Measurements from ENCODE around the gene BMPR1A. TPM values are rescaled to one million over a fixed set of nuclear protein-coding genes. Genes with fewer than 3 reads are reported as not detected.

BMPR1A gene
- total RNA-seq, 1 experiment from 2014 or later, result 42.6 TPM

DNA sequence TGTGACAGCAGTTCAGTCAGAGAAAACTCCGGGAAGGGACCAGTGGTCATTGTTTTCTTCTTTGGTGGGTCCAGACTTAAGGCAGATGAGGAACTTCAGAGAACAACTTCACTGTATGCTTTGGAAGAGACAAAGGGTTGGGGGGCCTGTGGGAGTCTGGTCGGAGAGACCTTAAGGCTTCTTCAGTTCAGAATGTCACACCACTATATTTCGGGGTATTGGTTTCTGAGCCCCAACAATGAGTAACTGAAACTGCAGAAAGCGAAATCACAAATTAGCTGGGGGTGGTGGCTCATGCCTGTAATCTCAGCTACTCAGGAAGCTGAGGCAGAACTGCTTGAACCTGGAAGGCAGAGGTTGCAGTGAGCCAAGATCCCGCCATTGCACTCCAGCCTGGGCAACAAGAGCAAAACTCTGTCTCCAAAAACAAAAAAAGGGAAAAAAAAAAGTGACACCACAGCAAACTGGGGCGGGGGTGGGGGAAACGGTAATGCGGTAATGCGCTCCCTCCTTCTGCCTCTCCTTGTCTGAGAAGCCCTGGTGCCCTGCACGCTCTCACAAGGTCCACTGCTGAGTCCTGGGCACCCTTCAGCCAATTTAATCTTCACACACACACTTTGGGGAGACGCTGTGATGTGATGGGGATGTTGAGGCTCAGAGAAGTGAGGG, 209.7 kb downstream of the BMPR1A start:
- H4K20me1 ChIP-seq (ENCODE audit: insufficient read depth), result no peaks in the 10 kb centered on the region
- BruUV-seq (replicated peaks), result no TSS peak
- H2AFZ ChIP-seq (ENCODE audit: low read depth, low read length, poor library complexity, severe bottlenecking), result no peak overlapping the region
- intact Hi-C loops (cut with micrococcal nuclease), result loop anchor here (1.0 to 2.0 kb wide), 2 partner anchors 27 to 278 kb away; no protein-coding TSS in a partner anchor
- peak overlapping the region; percentile 95 for H3K27ac ChIP-seq (ENCODE audit: low read depth, low read length)
- peaks cover 47 to 82% of the 10 kb centered on the region in 2 experiments for H3K4me1 ChIP-seq (ENCODE audit: control insufficient read depth in 1 of 2, insufficient read depth in 2 of 2, low read length in 2 of 2)
- RAD21 ChIA-PET (ENCODE audit: low non-redundant PET in 1 of 2, low total read pairs in 2 of 2, uncharacterized antibody in 2 of 2, unreplicated experiment in 2 of 2), result interaction anchor here in 1 of 2 experiments (0.7 to 1.0 kb wide), 2 partner anchors 20 to 210 kb away, joined by 5 read pairs; partner anchors contain the start of gene BMPR1A
- 0 out of 4 replicates have a peak, but pooled peaks cover 0 to 5% of the 10 kb centered on the region in 2 experiments for H3K36me3 ChIP-seq (ENCODE audit: control insufficient read depth in 1 of 2, insufficient read depth in 2 of 2, low read length in 2 of 2)
- H3K9ac ChIP-seq (ENCODE audit: low read length), result peak overlapping the region; percentile 98
- ATAC-seq (no peak), DNase-seq (ENCODE audit: low read depth, low spot score) (no peak)
- no peak overlapping the region; a peak in 1 of 4 replicates for H3K4me3 ChIP-seq (replicated peaks in 1 of 2; ENCODE audit: low read depth in 1 of 2, low read length in 2 of 2)
- H3K79me2 ChIP-seq (ENCODE audit: insufficient read depth, low read length), result peaks cover 35% of the 10 kb centered on the region
- peak overlapping the region; percentile 90 for H3K4me2 ChIP-seq (ENCODE audit: low read length)
- TF ChIP-seq POLR2AphosphoS5 (IDR thresholded peaks at IDR 0.05; ENCODE audit: low read depth, low read length), result peak; percentile 1; the same call in 1 of the 2 replicates
- TF ChIP-seq CBX3 (IDR thresholded peaks at IDR 0.05; ENCODE audit: low read depth), result no peak
- CTCF ChIA-PET, result interaction anchor here (0.7 to 1.8 kb wide), 14 partner anchors 8 to 377 kb away, joined by 3 to 10 read pairs (median 4); partner anchors contain the start of gene SNCG
- no peaks in the 10 kb centered on the region for H3K9me2 ChIP-seq (ENCODE audit: insufficient read depth)
- no peaks in the 10 kb centered on the region for H3K27me3 ChIP-seq (ENCODE audit: insufficient read depth, low read length)
- no peaks in the 10 kb centered on the region for H3K9me3 ChIP-seq (ENCODE audit: control insufficient read depth in 1 of 2, insufficient read depth in 1 of 2, low read depth in 1 of 2, low read length in 2 of 2)
- POLR2A ChIA-PET, result interaction anchor here (0.7 to 5.8 kb wide), 6 partner anchors 8 to 137 kb away, joined by 3 to 58 read pairs (median 3); partner anchors contain the start of genes MMRN2 and SNCG

GRCh38 chr10:86967481-86967941, 211.1 kb downstream of the BMPR1A start:
- Histone ChIP-seq H3K36me3 (ENCODE audit: control insufficient read depth in 1 of 2, insufficient read depth in 2 of 2, low read length in 2 of 2) (0 out of 4 replicates have a peak, but pooled peaks cover 0 to 5% of the 10 kb centered on the region in 2 experiments), H3K9ac (ENCODE audit: low read length) (peak overlapping the region; percentile 98), H2AFZ (ENCODE audit: low read depth, low read length, poor library complexity, severe bottlenecking) (no peak overlapping the region), H4K20me1 (ENCODE audit: insufficient read depth) (no peaks in the 10 kb centered on the region), H3K79me2 (ENCODE audit: insufficient read depth, low read length) (peaks cover 35% of the 10 kb centered on the region), H3K4me1 (ENCODE audit: control insufficient read depth in 1 of 2, insufficient read depth in 2 of 2, low read length in 2 of 2) (peaks cover 47 to 82% of the 10 kb centered on the region in 2 experiments), H3K4me2 (ENCODE audit: low read length) (peak overlapping the region; percentile 90), H3K27ac (ENCODE audit: low read depth, low read length) (peak overlapping the region; percentile 95), H3K9me3 (ENCODE audit: control insufficient read depth in 1 of 2, insufficient read depth in 1 of 2, low read depth in 1 of 2, low read length in 2 of 2) (no peaks in the 10 kb centered on the region), H3K27me3 (ENCODE audit: insufficient read depth, low read length) (no peaks in the 10 kb centered on the region), H3K4me3 (replicated peaks in 1 of 2; ENCODE audit: low read depth in 1 of 2, low read length in 2 of 2) (peak overlapping the region; percentile 70 to 79), H3K9me2 (ENCODE audit: insufficient read depth) (no peaks in the 10 kb centered on the region)
- POLR2A ChIA-PET, result interaction anchor here (1.6 to 5.8 kb wide), 3 partner anchors 9 to 126 kb away, joined by 6 to 58 read pairs (median 6); partner anchors contain the start of genes MMRN2 and SNCG
- no TSS peak for BruUV-seq (replicated peaks)
- no peak for DNase-seq (ENCODE audit: low read depth, low spot score)
- ATAC-seq, result no peak
- RAD21 ChIA-PET (ENCODE audit: low non-redundant PET in 1 of 2, low total read pairs in 2 of 2, uncharacterized antibody in 2 of 2, unreplicated experiment in 2 of 2), result interaction anchor here in 1 of 2 experiments (0.6 kb wide), 1 partner anchor 201 kb away, joined by 7 read pairs; no protein-coding TSS in a partner anchor
- CTCF ChIA-PET, result interaction anchor here (0.8 to 4.3 kb wide), 8 partner anchors 8 to 275 kb away, joined by 3 to 36 read pairs (median 4); partner anchors contain the start of gene SNCG
- intact Hi-C loops (cut with micrococcal nuclease), result loop anchor here (2.0 kb wide), 1 partner anchor 29 kb away; no protein-coding TSS in a partner anchor
- TF ChIP-seq JUND (IDR thresholded peaks at IDR 0.05) (no peak), CEBPB (IDR thresholded peaks at IDR 0.05; ENCODE audit: low read depth) (no peak), EZH2phosphoT487 (IDR thresholded peaks at IDR 0.05; ENCODE audit: borderline replicate concordance) (no peak), EZH2 (IDR thresholded peaks at IDR 0.05) (no peak), SRF (IDR thresholded peaks at IDR 0.05; ENCODE audit: low read depth) (no peak), ZBTB33 (IDR thresholded peaks at IDR 0.05; ENCODE audit: extremely low read depth, insufficient replicate concordance, low read length) (no peak), SIN3A (IDR thresholded peaks at IDR 0.05; ENCODE audit: low read depth) (no peak), POLR2A (IDR thresholded peaks at IDR 0.05; ENCODE audit: borderline replicate concordance, extremely low read depth, insufficient read depth, insufficient read length) (no peak)
- TF ChIP-seq, protein P1, sequence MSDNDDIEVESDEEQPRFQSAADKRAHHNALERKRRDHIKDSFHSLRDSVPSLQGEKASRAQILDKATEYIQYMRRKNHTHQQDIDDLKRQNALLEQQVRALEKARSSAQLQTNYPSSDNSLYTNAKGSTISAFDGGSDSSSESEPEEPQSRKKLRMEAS (IDR thresholded peaks at IDR 0.05), result no peak
- TF ChIP-seq, protein P2, sequence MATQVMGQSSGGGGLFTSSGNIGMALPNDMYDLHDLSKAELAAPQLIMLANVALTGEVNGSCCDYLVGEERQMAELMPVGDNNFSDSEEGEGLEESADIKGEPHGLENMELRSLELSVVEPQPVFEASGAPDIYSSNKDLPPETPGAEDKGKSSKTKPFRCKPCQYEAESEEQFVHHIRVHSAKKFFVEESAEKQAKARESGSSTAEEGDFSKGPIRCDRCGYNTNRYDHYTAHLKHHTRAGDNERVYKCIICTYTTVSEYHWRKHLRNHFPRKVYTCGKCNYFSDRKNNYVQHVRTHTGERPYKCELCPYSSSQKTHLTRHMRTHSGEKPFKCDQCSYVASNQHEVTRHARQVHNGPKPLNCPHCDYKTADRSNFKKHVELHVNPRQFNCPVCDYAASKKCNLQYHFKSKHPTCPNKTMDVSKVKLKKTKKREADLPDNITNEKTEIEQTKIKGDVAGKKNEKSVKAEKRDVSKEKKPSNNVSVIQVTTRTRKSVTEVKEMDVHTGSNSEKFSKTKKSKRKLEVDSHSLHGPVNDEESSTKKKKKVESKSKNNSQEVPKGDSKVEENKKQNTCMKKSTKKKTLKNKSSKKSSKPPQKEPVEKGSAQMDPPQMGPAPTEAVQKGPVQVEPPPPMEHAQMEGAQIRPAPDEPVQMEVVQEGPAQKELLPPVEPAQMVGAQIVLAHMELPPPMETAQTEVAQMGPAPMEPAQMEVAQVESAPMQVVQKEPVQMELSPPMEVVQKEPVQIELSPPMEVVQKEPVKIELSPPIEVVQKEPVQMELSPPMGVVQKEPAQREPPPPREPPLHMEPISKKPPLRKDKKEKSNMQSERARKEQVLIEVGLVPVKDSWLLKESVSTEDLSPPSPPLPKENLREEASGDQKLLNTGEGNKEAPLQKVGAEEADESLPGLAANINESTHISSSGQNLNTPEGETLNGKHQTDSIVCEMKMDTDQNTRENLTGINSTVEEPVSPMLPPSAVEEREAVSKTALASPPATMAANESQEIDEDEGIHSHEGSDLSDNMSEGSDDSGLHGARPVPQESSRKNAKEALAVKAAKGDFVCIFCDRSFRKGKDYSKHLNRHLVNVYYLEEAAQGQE (IDR thresholded peaks at IDR 0.05; ENCODE audit: low read depth), result no peak
